ENCODE results near the gene RALGPS1.
A peak's percentile ranks its signal among the peaks of the same experiment; 100 is the strongest.

DNA sequence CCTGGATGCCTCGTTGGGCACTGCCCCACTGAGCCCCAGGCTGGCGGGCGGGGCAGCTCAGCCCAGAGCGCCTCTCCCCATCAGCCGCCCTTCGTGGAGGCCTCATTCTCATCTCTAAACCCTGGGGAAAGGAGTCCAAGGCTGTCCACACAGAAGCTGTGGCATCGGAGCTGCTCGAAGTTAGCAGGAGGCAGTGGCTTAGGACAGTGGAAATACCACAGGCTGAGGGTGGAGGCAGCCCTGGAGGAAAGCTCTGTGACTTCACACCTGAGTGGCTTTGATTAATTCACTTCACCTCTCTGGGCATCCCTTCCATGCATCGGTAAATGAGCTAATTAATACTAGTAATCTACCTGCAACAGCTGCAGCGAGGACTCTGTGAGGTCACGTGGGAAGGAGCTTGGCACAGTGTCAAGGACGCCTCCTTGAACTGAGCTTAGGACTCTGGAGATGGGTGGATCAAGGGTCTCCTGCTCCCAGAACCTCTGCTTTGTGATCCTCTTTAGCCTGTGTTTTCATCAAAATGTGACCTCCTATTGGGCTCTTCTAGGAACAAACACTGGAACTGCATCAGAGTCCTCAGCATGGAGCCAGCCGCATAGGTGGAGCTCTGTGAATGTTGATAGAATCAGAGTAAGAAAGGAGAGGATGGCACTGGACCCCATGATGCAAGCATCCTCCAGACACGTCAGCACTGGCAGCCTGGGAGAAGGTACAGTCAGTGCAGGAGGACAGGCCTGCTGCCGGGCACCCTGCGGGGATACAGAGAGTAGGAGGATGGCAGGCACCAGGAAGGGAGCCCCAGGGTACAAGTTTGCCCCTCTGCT is 208.7 kb downstream of the RALGPS1 start:
- TF ChIP-seq, protein P1, sequence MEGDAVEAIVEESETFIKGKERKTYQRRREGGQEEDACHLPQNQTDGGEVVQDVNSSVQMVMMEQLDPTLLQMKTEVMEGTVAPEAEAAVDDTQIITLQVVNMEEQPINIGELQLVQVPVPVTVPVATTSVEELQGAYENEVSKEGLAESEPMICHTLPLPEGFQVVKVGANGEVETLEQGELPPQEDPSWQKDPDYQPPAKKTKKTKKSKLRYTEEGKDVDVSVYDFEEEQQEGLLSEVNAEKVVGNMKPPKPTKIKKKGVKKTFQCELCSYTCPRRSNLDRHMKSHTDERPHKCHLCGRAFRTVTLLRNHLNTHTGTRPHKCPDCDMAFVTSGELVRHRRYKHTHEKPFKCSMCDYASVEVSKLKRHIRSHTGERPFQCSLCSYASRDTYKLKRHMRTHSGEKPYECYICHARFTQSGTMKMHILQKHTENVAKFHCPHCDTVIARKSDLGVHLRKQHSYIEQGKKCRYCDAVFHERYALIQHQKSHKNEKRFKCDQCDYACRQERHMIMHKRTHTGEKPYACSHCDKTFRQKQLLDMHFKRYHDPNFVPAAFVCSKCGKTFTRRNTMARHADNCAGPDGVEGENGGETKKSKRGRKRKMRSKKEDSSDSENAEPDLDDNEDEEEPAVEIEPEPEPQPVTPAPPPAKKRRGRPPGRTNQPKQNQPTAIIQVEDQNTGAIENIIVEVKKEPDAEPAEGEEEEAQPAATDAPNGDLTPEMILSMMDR (conservative IDR thresholded peaks at IDR 0.05 in 1 of 2, IDR thresholded peaks at IDR 0.05 in 1 of 2; ENCODE audit: low read depth in 1 of 2, low read length in 2 of 2) = peak; percentile 2 to 12
- TF ChIP-seq EZH2 (IDR thresholded peaks at IDR 0.05; ENCODE audit: low read length, missing control alignments) = no peak

Data from fibroblast of lung (primary cell).